Neural cell (in vitro differentiated cells): ENCODE results near the gene SCGB1D2. TPM values are rescaled to one million over a fixed set of nuclear protein-coding genes. Genes with fewer than 3 reads are reported as not detected.

Experiments
- H2AFZ ChIP-seq: fragments of 200-600, 300-800 bp; sonication (generic), shearing (Covaris generic); 2 replicates; pipeline ENCODE4 v1.6.0; 2014; ENCODE audit warnings: low read depth, mild to moderate bottlenecking, antibody characterized with exemption, low read length, moderate library complexity
- H3F3A ChIP-seq: fragments of 200-600 bp; shearing (Covaris generic); 2 replicates; pipeline ENCODE4 v1.6.1; 2016; ENCODE audit warnings: mild to moderate bottlenecking, moderate library complexity, mixed read lengths, antibody characterized with exemption, low read length; ENCODE audit not compliant: insufficient read depth, poor library complexity, severe bottlenecking
- H3K27ac ChIP-seq: fragments of 200-600, 300-800 bp; sonication (generic), shearing (Covaris generic); 2 replicates; pipeline ENCODE4 v1.5.1; 2014; ENCODE audit warnings: mild to moderate bottlenecking, low read length, moderate library complexity
- H3K27me3 ChIP-seq: fragments of 300-800, 200-600 bp; sonication (generic), shearing (Covaris generic); 2 replicates; pipeline ENCODE4 v1.6.0; 2014; ENCODE audit warnings: mild to moderate bottlenecking, low read depth, low read length, moderate library complexity; ENCODE audit not compliant: insufficient read depth
- H3K36me3 ChIP-seq: fragments of 300-800, 200-600 bp; sonication (generic), shearing (Covaris generic); 2 replicates; pipeline ENCODE4 v1.5.1; 2014; ENCODE audit warnings: mild to moderate bottlenecking, antibody characterized with exemption, low read length, moderate library complexity; ENCODE audit not compliant: insufficient read depth
- H3K4me2 ChIP-seq: fragments of 300-800, 200-600 bp; sonication (generic), shearing (Covaris generic); 2 replicates; pipeline ENCODE4 v1.6.0; 2014; ENCODE audit warnings: mild to moderate bottlenecking, low read length
- H3K4me3 ChIP-seq: fragments of 300-800, 200-600 bp; sonication (generic), shearing (Covaris generic); 2 replicates; pipeline ENCODE4 v1.5.1; 2014; ENCODE audit warnings: mild to moderate bottlenecking, low read length, moderate library complexity
- H3K79me2 ChIP-seq: fragments of 200-600 bp; shearing (Covaris generic); replicated peaks from 2 replicates; pipeline ENCODE4 v1.6.0; 2014; ENCODE audit warnings: mild to moderate bottlenecking, low read length, moderate library complexity; ENCODE audit not compliant: insufficient read depth
- H3K9ac ChIP-seq: fragments of 300-800, 200-600 bp; sonication (generic), shearing (Covaris generic); 2 replicates; pipeline ENCODE4 v1.6.1; 2016; ENCODE audit warnings: mild to moderate bottlenecking, low read length, mixed read lengths
- H3K9me2 ChIP-seq: fragments of 200-600 bp; shearing (Covaris generic); 2 replicates; pipeline ENCODE4 v1.6.1; 2016; ENCODE audit warnings: mild to moderate bottlenecking, low read length, mixed read lengths; ENCODE audit not compliant: insufficient read depth
- H3K9me3 ChIP-seq: fragments of 200-600, 300-800 bp; sonication (generic), shearing (Covaris generic); 2 replicates; pipeline ENCODE4 v1.6.1; 2016; ENCODE audit warnings: mild to moderate bottlenecking, mixed run types, low read length, moderate library complexity, mixed read lengths
- H4K20me1 ChIP-seq: fragments of 200-600 bp; shearing (Covaris generic); 2 replicates; pipeline ENCODE4 v1.6.1; 2016; ENCODE audit warnings: mild to moderate bottlenecking, mixed run types; ENCODE audit not compliant: insufficient read depth
- CTCF ChIP-seq: fragments of 450-650 bp; IDR thresholded peaks from 2 replicates; pipeline ENCODE4 v1.5.1; 2014; ENCODE audit warnings: antibody characterized with exemption, mild to moderate bottlenecking, moderate library complexity; ENCODE audit not compliant: poor library complexity, severe bottlenecking
- EP300 ChIP-seq: fragments of 450-650 bp; conservative IDR thresholded peaks from 2 replicates; pipeline ENCODE4 v1.6.1; 2014; ENCODE audit warnings: antibody characterized with exemption, mild to moderate bottlenecking, moderate library complexity; ENCODE audit not compliant: poor library complexity, severe bottlenecking
- EZH2 ChIP-seq: fragments of 200-600, 300-800 bp; shearing (Covaris generic), sonication (generic); IDR thresholded peaks from 2 replicates; pipeline ENCODE4 v1.6.1; 2014; ENCODE audit warnings: antibody characterized with exemption, low read length, borderline replicate concordance, mild to moderate bottlenecking; ENCODE audit not compliant: insufficient read depth, poor library complexity, severe bottlenecking
- MXI1 ChIP-seq: fragments of 450-650 bp; conservative IDR thresholded peaks from 2 replicates; pipeline ENCODE4 v1.6.1; 2014; ENCODE audit warnings: antibody characterized with exemption, mild to moderate bottlenecking; ENCODE audit not compliant: poor library complexity, severe bottlenecking
- POLR2AphosphoS5 ChIP-seq: IDR thresholded peaks from 2 replicates; pipeline ENCODE4 v1.6.1; 2012
- RAD21 ChIP-seq: fragments of 450-650 bp; conservative IDR thresholded peaks from 2 replicates; pipeline ENCODE4 v1.6.1; 2014; ENCODE audit warnings: antibody characterized with exemption, mild to moderate bottlenecking, moderate library complexity
- REST ChIP-seq: IDR thresholded peaks from 2 replicates; pipeline ENCODE4 v1.6.1; 2012; ENCODE audit warnings: borderline replicate concordance
- SMC3 ChIP-seq: fragments of 450-650 bp; conservative IDR thresholded peaks from 2 replicates; pipeline ENCODE4 v1.6.1; 2014; ENCODE audit warnings: antibody characterized with exemption, mild to moderate bottlenecking, moderate library complexity; ENCODE audit not compliant: poor library complexity
- TAF1 ChIP-seq: IDR thresholded peaks from 2 replicates; pipeline ENCODE4 v1.6.1; 2012; ENCODE audit warnings: low read depth
- polyA plus RNA-seq: library from polyadenylated mRNA; depleted of rRNA; stranded (reverse); fragments of >200 nt; gene quantifications from 2 replicates; pipeline ENCODE4 v1.2.3, GENCODE V29; 2014

SCGB1D2 gene
- polyA plus RNA-seq, 1 donor from 2014 or later: not detected

DNA sequence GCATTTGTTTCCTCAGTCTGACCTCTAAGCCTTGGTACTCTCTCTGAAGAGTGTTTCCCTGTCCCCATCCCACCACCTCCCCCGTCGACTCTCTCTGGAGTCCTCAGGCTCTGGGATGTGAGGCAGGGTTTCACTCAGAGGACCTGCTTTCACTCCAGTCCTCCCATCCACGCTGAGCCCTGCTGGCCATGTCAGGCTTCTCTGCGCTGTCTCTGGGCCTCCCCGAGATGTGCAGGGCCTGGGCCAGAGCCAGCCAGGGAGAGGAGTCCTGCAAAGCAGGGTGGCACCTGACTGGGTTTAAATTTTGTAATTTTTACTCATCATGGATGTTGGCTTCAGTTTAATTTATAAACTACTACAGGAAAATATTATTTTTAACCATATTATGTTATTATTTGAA, 31.2 kb downstream of the SCGB1D2 start:
- H3K9ac ChIP-seq: no peak overlapping the region
- H3K4me2 ChIP-seq: no peak overlapping the region
- no peaks in the 10 kb centered on the region for H3K9me2 ChIP-seq
- H3K4me3 ChIP-seq: no peak overlapping the region
- no peaks in the 10 kb centered on the region for H3K79me2 ChIP-seq
- no peaks in the 10 kb centered on the region for H3K36me3 ChIP-seq
- no peaks in the 10 kb centered on the region for H4K20me1 ChIP-seq
- TF ChIP-seq SMC3: no peak
- TF ChIP-seq MXI1: no peak
- no peak for TF ChIP-seq EZH2
- no peak for TF ChIP-seq CTCF
- no peak for TF ChIP-seq POLR2AphosphoS5
- TF ChIP-seq EP300: no peak
- TF ChIP-seq TAF1: no peak
- no peak for TF ChIP-seq RAD21
- no peak for TF ChIP-seq REST
- H3K9me3 ChIP-seq: no peaks in the 10 kb centered on the region
- H2AFZ ChIP-seq: no peak overlapping the region
- H3K27me3 ChIP-seq: no peaks in the 10 kb centered on the region
- H3F3A ChIP-seq: no peaks in the 10 kb centered on the region
- no peak overlapping the region for H3K27ac ChIP-seq

GRCh38 chr11:62273789-62274275, 31.8 kb downstream of the SCGB1D2 start:
- Histone ChIP-seq H3K9me2 (no peaks in the 10 kb centered on the region), H3K9ac (no peak overlapping the region), H3K36me3 (no peaks in the 10 kb centered on the region), H3K79me2 (no peaks in the 10 kb centered on the region), H3K27me3 (no peaks in the 10 kb centered on the region), H4K20me1 (no peaks in the 10 kb centered on the region), H3F3A (no peaks in the 10 kb centered on the region), H3K4me3 (no peak overlapping the region), H3K4me2 (no peak overlapping the region), H3K27ac (no peak overlapping the region), H2AFZ (no peak overlapping the region), H3K9me3 (no peaks in the 10 kb centered on the region)
- no peak for TF ChIP-seq EP300
- no peak for TF ChIP-seq MXI1
